Duodenal mucosa (tissue), 2 donors: ENCODE measurements around the gene FAT4.

Experiments used
- H3K27ac ChIP-seq: one replicate; pipeline ENCODE4 v1.7.0; 2013; ENCODE audit warnings: low read depth, low read length
- H3K27me3 ChIP-seq, 2 donors: one replicate each; pipeline ENCODE4 v1.7.0; 2013; ENCODE audit warnings: low read length in 2 of 2, control low read depth in 1 of 2; ENCODE audit not compliant: insufficient read depth in 2 of 2, control insufficient read depth in 1 of 2
- H3K36me3 ChIP-seq, 2 donors: one replicate each; pipeline ENCODE4 v1.7.0; 2013; ENCODE audit warnings: low read length in 2 of 2, control low read depth in 1 of 2; ENCODE audit not compliant: insufficient read depth in 2 of 2, control insufficient read depth in 1 of 2
- H3K4me1 ChIP-seq, 2 donors: one replicate each; pipeline ENCODE4 v1.7.0; 2013; ENCODE audit warnings: low read length in 2 of 2, control low read depth in 1 of 2; ENCODE audit not compliant: insufficient read depth in 2 of 2, control insufficient read depth in 1 of 2
- H3K4me3 ChIP-seq, 2 donors: one replicate each; pipeline ENCODE4 v1.7.0; 2013; ENCODE audit warnings: low read length in 2 of 2, low read depth in 1 of 2
- H3K9ac ChIP-seq, 2 donors: one replicate each; pipeline ENCODE4 v1.7.0; 2013; ENCODE audit warnings: low read length in 2 of 2, low read depth in 1 of 2
- H3K9me3 ChIP-seq, 2 donors: one replicate each; pipeline ENCODE4 v1.7.0; 2013; ENCODE audit warnings: low read length in 2 of 2, control low read depth in 1 of 2; ENCODE audit not compliant: control insufficient read depth in 1 of 2

FAT4 gene

DNA sequence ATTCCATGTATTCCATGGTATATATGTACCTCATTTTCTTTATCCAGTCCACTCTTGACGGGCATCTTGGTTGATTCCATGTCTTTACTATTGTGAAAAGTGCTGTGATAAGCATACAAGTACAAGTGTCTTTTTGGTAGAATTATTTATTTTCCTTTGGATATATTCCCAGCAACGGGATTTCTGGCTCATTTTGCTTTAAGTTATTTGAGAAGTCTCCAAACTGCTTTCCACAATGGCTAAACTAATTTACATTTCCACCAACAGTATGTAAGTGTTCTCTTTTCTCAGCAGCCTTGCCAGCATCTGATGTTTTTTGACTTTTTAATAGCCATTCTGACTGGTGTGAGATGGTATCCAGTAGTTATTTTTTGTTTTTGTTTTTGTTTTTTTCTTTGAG lies 17.6 kb upstream of the FAT4 start:
- no peak overlapping the region for H3K9ac ChIP-seq
- no peak overlapping the region for H3K27ac ChIP-seq
- no peaks in the 10 kb centered on the region for H3K4me1 ChIP-seq
- no peak overlapping the region for H3K4me3 ChIP-seq
- no peaks in the 10 kb centered on the region for H3K36me3 ChIP-seq
- H3K27me3 ChIP-seq = no peaks in the 10 kb centered on the region
- H3K9me3 ChIP-seq = no peaks in the 10 kb centered on the region

DNA sequence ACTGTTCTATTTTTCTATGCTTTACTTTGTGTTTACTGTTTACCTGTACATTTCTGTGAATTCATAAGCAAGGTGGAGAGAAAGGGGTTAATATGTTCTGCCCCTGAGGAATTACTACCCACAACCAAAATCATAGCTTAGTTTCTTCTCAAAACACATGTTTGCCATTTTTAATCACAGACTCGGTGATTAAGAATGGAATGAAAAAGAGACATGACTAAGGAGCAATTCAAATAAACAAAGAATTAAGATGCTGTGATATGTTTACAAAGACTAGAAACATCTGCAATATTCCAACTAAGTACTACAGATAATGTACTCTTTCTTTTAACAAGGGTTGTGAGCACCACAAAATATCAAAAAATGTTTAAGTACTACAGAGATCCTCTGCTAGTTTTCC lies 11.7 kb upstream of the FAT4 start:
- no peak overlapping the region for H3K4me3 ChIP-seq
- H3K27me3 ChIP-seq = no peaks in the 10 kb centered on the region
- H3K4me1 ChIP-seq = no peaks in the 10 kb centered on the region
- no peak overlapping the region for H3K9ac ChIP-seq
- H3K9me3 ChIP-seq = no peaks in the 10 kb centered on the region
- no peaks in the 10 kb centered on the region for H3K36me3 ChIP-seq
- no peak overlapping the region for H3K27ac ChIP-seq

DNA sequence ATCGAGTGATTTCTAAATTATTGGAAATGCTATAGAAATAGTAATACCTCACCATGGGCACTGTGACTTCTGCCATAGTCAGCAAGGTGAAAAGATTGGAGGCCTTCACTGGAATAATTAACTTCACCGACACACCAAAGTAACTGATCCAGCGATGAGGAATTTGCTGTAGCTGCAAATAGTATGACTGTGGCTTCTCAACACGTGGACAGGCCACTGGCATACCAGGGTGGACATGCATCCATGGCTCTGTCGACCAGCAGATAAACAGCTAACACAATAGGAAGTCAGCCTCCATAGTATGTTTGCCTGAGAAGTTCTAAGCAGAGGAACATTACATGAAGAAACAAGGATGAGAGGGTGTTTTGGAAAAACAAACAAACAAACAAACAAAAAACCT lies 10.9 kb upstream of the FAT4 start:
- no peak overlapping the region for H3K9ac ChIP-seq
- H3K4me1 ChIP-seq = no peaks in the 10 kb centered on the region
- no peaks in the 10 kb centered on the region for H3K36me3 ChIP-seq
- H3K27me3 ChIP-seq = no peaks in the 10 kb centered on the region
- no peaks in the 10 kb centered on the region for H3K9me3 ChIP-seq
- no peak overlapping the region for H3K4me3 ChIP-seq
- H3K27ac ChIP-seq = no peak overlapping the region

DNA sequence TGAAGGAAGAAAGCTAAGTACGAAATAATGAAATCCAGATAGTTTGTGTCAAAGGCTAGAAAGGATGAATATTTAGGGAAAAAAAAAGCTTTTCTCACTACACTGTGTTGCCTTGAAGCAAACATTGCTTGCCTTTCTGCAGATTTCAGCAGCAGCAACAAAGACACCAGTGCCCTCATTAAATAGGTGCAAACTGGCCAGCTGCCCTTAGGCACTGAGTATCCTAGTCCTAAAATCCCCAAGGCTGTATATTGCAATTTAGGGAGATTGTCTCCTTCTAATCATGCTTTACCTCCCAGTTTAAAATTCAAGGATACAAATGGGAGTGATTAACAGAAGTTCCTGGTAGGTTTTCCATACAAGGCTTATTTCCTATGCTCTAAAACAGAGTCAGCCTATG lies 8.6 kb upstream of the FAT4 start:
- Histone ChIP-seq H3K9ac (no peak overlapping the region), H3K27ac (no peak overlapping the region), H3K4me1 (no peaks in the 10 kb centered on the region), H3K4me3 (no peak overlapping the region), H3K27me3 (no peaks in the 10 kb centered on the region), H3K36me3 (no peaks in the 10 kb centered on the region), H3K9me3 (no peaks in the 10 kb centered on the region)

DNA sequence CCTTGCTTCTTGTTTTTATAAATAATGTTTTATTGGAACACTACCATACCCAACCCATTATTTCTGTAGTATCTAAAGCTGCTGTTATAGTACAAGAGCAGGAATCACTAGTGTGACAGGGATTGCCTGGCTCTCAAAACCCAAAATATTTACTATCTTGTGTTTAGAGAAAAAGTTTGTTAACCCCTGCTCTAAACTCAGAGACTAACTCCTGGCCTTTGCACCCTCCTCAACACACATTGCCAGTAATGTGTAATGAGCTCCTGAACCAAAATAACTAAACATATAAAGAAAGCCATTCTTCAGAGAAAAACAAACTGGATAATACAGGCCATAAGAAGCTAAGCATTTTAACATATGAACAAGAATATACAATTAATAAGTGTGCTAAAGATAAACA lies 8.2 kb upstream of the FAT4 start:
- H3K27me3 ChIP-seq = no peaks in the 10 kb centered on the region
- no peak overlapping the region for H3K9ac ChIP-seq
- H3K4me1 ChIP-seq = no peaks in the 10 kb centered on the region
- H3K27ac ChIP-seq = no peak overlapping the region
- H3K9me3 ChIP-seq = no peaks in the 10 kb centered on the region
- no peaks in the 10 kb centered on the region for H3K36me3 ChIP-seq
- no peak overlapping the region for H3K4me3 ChIP-seq

DNA sequence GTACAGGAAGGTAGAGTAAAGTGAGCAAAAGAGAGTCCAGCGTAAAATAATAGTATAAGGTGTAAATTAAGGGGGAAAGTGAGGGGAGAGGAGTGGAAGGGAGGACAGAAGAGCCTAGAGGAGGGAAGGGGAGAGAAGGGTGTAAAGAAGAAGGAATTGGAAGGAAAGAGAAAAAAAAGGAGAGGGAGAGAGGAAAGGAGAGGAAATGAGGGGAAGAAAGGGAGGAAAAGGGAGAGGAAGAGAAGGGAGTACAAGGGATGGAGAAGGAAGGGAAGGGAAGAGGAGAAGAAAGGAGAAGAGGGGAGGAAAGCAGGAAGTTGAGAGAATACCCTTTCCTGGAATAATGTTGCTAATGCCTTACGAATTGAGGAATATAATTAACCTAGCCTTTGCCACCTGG lies 3.3 kb upstream of the FAT4 start:
- H3K27ac ChIP-seq = no peak overlapping the region
- no peaks in the 10 kb centered on the region for H3K9me3 ChIP-seq
- peaks cover 5 to 8% of the 10 kb centered on the region in 2 donors for H3K4me1 ChIP-seq
- peaks cover 14 to 16% of the 10 kb centered on the region in 2 donors for H3K27me3 ChIP-seq
- no peaks in the 10 kb centered on the region for H3K36me3 ChIP-seq
- H3K9ac ChIP-seq = no peak overlapping the region
- no peak overlapping the region for H3K4me3 ChIP-seq

DNA sequence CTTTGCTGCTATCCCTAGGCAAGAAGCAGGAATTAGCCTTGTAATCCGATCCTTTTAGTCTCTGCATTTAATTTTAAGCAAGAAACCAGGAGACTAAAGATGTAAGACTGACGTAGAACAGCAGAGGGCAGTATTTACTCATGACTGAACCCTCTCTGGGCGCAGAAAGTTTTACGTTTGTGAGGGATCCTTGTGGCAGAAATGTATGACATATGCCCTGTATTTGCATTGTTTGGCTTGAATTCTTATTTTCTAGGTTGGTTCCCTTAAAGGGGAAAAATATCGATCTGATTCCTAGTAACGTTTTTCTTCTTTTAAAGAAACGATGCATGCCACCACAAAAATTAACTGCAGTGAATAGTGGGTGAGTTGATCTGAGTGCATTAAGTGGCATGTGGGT lies 1.3 kb upstream of the FAT4 start:
- H3K9me3 ChIP-seq = no peaks in the 10 kb centered on the region
- peaks cover 5 to 12% of the 10 kb centered on the region in 2 donors for H3K4me1 ChIP-seq
- peaks cover 27 to 29% of the 10 kb centered on the region in 2 donors for H3K27me3 ChIP-seq
- H3K4me3 ChIP-seq = no peak overlapping the region
- H3K9ac ChIP-seq = no peak overlapping the region
- H3K27ac ChIP-seq = no peak overlapping the region
- no peaks in the 10 kb centered on the region for H3K36me3 ChIP-seq

DNA sequence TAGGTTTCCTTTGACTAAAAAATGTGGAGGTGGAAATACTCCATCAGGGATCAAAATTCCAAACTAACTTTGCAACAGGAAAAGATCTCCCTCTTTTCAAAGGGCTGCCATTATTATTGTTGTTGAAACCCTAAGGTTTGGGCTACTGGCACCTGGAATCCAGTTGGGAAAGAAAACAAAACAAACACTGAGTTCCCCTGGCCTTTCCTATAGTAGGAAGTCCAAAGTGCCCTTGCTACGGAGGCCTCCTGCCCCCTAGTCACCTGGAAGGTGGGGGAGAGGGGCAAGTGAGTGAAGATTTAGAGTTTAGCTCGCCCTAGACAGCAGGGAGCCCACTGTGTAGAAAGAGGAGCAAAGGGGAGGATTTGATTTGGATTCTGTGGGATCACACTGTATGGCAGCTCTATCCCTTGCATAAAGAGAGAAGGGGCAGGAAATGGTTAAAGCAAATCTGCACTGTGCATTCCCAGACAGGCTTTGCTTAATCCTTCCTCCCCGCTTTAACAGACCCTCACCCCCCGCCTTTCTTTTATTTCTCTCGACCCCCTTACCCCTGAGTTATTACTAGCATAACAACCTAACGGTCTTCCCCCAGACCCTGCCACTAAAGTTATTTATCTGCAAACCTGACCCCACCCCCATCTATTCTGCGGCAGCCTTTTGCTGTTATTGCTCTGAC lies 627 bp upstream of the FAT4 start:
- no peak overlapping the region for H3K9ac ChIP-seq
- peaks cover 27 to 29% of the 10 kb centered on the region in 2 donors for H3K27me3 ChIP-seq
- no peak overlapping the region for H3K27ac ChIP-seq
- H3K4me1 ChIP-seq = peaks cover 5 to 12% of the 10 kb centered on the region in 2 donors
- no peaks in the 10 kb centered on the region for H3K36me3 ChIP-seq
- H3K4me3 ChIP-seq = peak overlapping the region; percentile 81 to 85
- no peaks in the 10 kb centered on the region for H3K9me3 ChIP-seq

DNA sequence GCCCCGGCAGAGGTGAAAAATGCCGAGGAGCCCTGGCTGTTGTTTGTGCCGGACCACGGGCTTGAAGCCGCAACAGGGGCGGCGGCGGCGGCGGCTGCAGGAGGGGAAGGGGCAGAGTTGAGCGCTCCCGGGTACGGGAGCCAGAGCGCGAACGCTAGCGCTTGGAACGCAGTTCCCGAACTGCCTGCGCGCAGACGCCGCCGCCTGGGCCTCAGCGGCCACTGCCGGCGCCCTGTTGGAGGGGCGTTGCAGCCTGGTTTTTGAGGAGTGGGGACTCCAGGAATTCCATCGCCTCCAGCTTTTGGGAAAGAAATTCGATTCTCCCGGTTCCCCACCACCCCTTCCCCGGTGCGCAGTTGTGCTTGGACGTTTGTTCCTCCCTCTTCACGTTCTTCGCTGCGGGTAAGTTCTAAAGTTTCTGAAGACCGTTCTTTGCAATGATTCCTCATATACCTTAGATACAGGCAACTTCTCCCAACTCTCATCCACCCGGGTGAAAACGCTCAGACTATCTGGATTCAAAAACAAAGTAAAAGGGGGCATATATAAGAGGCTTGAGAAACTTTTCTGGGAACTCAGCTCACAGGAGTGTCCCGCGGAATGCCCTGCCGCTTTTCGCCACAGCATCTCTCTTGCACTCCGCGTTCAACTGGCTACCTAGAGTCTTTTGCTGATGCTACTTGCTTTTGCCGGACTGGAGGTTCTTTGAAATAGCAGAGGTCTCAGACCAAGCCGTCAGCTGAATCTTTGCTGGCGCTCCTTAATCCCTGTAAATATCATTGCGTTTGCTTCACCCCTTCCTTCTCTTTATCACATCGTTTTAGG lies 1.0 kb downstream of the FAT4 start:
- H3K27ac ChIP-seq = peak overlapping the region; percentile 73
- peaks cover 5 to 12% of the 10 kb centered on the region in 2 donors for H3K4me1 ChIP-seq
- H3K27me3 ChIP-seq = peaks cover 27 to 29% of the 10 kb centered on the region in 2 donors
- peak overlapping the region; percentile 81 to 85 for H3K4me3 ChIP-seq
- peak overlapping the region; percentile 32 to 45 for H3K9ac ChIP-seq
- H3K9me3 ChIP-seq = no peaks in the 10 kb centered on the region
- no peaks in the 10 kb centered on the region for H3K36me3 ChIP-seq

DNA sequence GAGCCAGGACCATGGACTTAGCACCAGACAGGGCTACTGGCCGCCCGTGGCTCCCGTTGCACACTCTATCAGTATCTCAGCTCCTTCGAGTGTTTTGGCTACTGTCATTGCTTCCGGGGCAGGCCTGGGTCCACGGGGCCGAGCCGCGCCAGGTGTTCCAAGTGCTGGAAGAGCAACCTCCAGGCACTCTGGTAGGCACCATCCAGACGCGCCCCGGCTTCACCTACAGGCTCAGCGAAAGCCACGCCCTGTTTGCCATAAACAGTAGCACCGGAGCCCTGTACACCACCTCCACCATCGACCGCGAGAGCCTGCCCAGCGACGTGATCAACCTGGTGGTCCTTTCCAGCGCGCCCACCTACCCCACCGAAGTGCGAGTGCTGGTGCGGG lies 1.6 kb downstream of the FAT4 start:
- H3K4me3 ChIP-seq = peak overlapping the region; percentile 81 to 85
- peak overlapping the region in 1 of 2 donors; percentile 12 for H3K9ac ChIP-seq
- no peaks in the 10 kb centered on the region for H3K9me3 ChIP-seq
- H3K36me3 ChIP-seq = no peaks in the 10 kb centered on the region
- H3K4me1 ChIP-seq = peaks cover 5 to 12% of the 10 kb centered on the region in 2 donors
- H3K27me3 ChIP-seq = peaks cover 27 to 29% of the 10 kb centered on the region in 2 donors
- no peak overlapping the region for H3K27ac ChIP-seq
